NCI-H345 (cell line): ENCODE data around the gene PSTPIP1.
"Not testable (repeated sequence)": the region's sequence is repeated elsewhere in the genome, so short reads cannot be mapped to it uniquely, and the experiment has no call there.

Experiments used
- DNase-seq: peaks from one replicate; lab custom pipeline; 2025; lab: John Stamatoyannopoulos, UW

PSTPIP1 gene

DNA sequence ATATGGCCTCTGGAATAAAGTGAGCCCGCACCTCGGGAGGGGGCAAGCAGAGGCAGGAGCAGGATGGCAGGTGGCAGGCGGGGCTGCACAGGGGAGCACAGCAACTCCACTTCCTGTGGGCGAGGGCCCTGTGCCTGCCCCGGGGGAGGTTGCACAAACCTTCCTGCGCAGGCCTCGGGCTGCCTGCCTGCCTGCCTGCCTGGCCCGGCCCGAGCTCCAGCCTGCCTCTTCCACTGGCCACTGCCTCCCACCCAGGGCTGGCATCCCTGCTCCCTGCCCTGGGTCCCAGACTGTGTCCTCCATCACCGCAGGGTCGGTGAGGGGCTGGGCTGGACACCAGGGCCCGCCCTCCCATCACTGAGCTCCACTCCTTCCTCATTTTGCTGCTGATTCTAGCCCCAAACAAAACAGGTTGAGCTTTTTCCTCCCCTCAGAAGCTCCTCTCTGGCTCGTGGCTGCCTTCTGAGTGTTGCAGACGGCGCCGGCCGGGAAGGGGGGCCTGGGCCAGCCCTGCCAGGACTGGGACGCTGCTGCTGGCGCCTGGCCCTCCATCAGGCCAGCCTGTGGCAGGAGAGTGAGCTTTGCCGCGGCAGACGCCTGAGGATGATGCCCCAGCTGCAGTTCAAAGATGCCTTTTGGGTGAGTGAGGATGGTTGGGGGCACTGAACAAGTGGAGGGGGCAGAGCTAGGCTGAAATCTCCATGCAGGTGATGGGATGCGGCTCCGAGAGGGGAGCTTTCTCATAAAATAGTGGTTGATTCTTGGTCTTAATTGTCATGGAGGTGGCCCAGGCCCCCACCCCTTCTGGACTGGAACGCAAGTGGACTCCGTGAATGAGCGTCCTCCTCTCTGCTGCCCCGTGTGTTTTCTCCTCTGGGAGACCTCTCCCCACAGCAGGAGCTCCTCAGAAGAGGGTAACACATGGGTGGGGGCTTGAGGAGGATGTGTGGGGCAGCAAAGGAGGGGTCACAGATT is at the start of gene PSTPIP1:
Gene PSTPIP1, plus strand, starts transcription at position 156 of the 975 bp plus-strand sequence. Its CDS starts 448 bp downstream, at position 604.
- DNase-seq: no peak

DNA sequence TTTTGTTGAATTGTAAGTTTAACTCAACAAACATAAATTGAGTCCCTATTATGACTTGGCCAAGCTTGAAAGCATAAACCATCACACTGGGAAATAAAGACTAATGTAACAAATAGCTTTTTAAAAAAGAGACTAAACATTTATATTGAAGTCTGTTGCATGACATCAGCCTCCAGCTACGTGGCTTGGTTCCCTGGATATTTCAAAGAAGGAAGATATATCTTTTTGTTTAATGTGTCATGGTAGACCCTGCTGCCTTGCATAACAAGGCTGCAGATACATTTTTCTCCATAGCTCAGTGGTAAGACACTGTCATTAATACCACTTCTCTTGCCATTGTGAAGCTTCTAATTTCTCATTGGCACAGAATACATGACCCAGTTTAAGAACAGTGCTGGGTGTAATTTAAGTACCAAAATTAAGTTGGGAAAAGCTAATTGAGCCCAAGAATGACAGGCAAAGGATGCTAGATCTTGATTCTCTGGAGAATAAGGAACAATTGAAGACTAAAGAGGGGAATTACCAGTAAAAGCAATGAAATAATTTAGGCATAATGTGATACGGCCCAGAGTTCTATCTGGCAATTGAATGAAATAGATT is 49.3 kb upstream of the PSTPIP1 start:
- DNase-seq: no peak

DNA sequence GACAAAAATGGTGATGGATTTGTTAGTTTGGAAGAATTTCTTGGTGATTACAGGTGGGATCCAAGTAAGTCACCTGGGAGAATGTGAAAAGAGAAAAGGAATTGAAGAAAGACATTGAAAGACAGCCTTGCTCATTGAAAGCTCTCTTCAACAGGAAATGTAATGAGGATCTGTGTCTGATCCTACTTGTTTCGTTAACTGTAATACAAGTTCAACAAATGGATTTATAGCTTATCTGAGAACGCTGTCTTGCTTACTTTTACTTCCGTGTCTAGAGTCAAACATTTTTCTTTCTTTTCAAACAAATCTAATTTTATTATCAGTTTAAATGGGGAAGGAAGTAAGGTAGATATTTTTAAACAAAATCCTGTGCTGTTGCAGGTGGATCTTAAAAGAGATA is 47.5 kb upstream of the PSTPIP1 start:
- no peak for DNase-seq

DNA sequence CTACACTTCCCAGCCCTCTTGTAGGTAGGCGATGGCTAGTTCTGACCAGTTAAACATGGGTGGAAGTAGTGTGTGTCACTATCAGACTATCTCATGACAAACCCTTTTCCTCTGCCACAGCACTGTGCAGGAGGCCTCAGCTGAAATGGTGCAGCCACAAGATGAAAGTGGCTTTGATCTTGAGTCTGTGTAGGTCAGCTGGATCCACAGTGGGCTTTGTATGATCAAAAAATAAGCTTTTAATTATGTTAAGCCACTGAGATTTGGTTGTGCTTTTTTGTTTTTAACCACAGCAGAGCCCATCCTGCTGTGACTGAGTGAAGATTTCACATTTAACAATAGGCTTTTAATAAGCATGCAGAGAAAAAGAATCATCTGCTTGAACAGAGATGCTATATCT is 43.7 kb upstream of the PSTPIP1 start:
- no peak for DNase-seq

DNA sequence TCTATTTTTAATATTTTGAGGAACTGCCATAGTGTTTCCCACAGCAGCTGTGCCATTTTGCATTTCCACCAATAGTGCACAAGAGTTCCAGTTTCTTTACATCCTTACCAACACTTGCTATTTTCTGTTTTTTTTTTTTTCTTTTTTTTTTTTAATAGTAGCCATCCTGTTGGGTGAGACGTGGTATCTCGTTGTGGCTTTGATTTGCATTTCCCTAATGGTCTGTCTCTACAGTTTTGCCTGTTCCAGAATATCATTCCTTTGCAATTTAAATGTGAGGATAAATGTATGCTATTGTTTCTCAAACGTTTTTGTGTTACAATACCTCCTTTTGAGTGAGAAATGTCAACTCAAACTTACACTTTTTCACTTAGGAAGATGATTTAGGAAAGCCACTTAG is 41.0 kb upstream of the PSTPIP1 start:
- DNase-seq: no peak

DNA sequence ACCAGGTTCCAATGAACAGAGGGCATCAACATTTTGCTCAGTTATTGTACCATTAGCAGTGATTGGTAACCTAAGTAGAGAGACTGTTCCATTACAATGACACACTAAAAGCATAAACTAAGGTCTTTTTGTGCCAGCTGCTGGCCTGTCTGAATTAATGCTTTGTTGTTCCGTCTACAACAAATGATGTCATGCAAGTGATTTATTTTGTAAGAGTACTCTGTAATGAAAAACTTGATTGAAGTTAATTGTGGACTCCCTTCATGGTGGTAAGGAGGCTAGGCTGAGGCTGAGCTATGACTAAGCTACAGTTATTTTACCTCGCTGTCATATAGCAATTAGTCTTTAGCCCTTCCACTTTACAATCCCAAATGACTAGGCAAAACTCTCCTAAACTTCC is 40.2 kb upstream of the PSTPIP1 start:
- no peak for DNase-seq

DNA sequence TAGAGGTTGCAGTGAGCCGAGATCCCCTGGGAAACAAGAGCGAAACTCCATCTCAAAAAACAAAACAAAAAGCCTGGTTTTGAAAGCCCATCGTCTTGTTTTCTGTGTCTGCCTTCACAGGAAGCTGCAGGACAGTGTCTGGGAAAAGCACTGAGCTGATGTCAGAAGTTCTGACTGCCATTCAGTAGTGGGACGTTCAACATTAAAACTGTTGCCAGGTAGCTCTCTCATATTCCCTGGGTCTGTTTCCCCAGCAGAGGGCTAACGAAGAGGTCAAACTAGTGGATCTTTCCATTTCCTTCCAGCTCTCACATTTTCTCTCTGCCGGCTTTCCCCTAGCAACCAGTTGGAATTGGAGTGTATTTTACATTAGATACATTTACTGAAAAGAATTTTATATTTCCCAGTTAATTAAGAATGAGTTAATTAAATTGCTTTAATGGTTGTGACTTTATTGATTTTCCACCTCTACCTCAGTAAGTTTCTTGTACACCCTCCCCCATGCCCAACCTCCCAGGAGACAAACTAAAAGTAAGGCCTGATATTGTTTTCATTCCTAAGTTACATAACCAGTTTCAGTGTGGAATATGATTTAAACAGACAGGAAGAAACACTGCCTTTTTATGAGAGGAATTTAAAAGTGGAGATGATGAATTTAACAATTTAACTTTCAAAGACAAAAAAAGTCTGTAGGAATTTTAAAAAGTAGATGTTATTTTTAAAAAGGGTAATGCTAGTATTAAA is 33.5 kb upstream of the PSTPIP1 start:
- DNase-seq: no peak

DNA sequence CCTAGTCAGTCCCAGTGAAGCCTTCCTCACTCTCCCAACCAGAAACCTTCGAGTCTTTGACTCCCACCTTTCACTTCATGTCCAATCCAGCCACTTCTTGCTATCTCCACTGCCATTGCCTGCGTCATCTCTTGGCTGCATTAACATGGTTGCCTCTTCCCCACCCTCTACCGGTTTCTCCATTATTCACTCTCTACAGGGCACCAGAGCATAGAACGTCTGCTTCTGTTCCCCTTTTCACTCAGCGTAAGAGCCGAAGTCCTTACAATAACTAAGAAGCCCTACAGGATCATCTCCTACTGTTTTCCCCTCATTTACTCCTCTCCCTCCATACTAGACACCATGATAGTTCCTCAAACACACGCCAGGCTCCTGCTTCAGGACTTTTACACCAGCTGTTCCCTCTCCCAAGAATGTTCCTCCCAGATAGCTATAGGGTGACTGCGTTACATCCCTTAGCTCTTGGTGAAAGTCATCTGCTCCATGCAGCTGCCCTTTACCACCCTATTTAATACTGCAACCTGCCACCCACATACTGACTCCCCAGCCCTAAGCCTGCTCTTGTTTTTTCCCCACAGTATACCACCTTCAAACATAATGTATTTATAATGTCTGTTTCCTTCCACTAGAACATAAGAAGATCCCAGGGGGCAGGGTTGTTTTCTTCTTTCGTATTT is 32.5 kb upstream of the PSTPIP1 start:
- DNase-seq: no peak

DNA sequence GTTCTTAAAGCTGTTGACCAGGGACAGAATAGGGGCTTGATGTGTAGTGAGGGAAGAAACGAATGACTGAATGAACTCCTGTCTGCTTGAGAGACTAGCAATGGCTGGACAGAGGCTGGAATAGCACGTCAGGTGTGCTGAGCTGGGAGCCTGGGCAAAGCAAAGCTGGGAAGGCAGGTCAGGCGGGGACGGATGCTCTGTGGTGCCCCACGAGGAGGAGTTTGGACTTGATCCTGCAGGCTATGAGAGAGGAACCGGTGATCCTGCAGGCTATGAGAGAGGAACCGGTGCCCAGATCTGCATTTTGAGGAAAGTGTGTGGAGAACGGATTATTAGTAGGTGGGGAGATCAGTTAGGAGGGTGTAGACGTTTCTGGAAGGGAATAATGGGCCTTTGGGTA is 31.3 kb upstream of the PSTPIP1 start:
- DNase-seq: no peak

DNA sequence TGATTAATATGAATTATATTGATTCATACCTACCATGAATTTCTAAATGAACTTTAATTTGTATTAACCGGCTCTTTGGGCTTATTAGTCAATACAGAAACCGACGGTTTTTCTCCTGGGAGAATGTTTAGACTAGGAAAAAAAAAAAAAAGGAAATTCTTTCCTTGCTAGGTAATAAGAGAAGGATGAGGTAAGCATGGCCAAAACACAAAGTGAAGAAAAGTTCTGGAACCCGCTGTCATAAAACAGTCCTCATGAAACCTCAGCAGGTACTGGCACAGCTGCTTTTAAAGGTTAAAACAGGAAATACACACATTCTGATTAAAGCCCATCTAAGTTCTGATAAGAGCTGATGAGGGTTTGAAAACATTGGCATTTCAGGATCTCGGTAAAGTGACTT is 30.8 kb upstream of the PSTPIP1 start:
- no peak for DNase-seq

DNA sequence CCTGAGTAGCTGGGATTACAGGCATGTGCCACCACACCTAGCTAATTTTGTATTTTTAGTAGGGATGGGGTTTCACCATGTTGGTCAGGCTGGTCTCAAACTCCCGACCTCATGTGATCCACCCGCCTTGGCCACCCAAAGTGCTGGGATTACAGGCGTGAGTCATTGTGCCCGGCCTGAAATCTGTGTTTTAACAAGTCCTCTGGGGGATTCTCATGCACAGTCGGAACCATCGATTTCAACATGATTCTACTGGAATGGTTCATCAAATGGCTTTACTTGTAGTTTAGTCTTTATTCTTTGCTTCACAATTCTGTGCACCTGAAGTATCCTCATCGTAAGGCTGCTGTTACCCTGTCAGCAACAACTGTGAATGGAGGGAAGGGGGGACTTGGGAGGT is 28.9 kb upstream of the PSTPIP1 start:
- not testable (repeated sequence) for DNase-seq

DNA sequence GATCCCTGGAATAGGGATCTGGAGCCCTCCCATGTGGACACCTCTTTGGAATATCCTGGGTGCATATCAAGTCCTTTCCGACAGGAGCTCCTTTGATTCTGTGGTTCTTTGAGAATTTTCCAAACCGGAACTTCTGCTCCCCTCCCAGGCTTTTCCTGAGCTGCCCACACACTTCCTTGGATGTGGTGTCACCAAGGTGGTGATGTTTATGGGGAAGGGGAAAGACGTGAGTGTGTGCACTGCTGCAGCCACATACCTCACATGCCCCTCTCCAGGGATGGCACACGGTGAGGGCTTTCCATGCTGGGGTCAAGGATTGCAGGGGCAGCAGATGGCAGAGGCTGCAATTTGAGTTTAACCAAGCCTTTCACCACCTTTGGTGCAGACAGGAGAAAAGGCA is 27.9 kb upstream of the PSTPIP1 start:
- DNase-seq: no peak

DNA sequence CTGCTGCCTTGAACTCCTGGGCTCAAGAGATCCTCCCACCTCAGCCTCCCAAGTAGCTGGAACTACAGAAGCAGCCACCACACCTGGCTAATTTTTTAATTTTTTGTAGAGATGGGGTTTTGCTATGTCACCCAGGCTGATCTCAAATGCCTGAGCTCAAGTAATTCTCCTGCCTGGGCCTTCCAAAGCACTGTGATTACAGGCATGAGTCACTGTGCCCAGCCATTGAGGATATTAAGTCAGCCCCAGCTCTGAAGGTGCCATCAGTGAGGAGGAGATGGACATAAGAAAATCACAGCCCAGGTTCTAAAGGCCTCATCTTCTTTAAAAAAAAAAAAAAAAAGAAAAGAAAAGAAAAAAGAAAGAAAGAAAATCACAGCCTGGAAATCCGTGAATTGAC is 26.6 kb upstream of the PSTPIP1 start:
- DNase-seq: no peak

DNA sequence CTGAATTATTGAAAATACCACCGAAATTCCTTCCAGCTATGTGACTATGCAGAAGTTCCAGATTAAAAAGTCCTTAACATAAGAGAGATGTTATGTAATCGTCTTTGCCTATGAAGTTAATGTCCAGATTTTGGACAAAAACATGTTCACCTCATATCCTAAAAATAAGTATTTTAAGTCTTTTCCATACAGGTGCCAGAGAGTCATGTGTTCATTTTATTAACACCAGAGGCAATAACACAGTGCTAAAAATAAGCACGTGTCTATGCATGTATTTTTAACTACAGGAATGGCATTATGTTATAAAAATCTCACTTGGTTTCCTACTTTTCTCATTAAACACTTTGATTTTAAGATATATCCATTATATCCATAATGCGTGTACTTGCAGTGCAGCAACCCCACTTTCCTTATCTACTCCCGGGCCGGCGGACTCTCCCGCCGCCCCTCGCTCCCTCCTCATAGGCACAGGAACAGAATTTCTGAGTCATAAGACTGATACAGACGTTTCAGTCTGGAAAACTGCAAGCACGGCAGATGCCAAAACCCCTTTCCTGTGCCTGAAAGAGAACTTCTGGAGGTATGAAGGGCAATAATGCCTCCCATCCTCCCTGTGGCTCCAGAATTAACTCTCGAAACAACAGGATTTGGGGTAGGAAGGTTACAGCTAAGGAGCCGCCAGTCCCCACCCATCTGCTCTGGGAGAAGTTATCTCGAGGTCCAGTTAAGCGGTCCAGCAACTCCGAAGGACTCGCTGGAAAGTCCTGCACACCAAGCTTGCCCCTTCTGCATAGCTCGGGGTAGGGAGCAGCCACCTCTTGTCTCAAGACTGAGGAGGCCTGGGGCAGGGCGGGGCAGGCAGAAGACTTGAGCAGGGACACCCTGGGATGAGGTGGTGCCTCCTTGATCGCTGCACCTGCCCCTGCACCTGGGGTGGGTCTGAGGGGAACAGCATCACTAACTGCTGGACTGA is 22.3 kb upstream of the PSTPIP1 start:
- no peak for DNase-seq

DNA sequence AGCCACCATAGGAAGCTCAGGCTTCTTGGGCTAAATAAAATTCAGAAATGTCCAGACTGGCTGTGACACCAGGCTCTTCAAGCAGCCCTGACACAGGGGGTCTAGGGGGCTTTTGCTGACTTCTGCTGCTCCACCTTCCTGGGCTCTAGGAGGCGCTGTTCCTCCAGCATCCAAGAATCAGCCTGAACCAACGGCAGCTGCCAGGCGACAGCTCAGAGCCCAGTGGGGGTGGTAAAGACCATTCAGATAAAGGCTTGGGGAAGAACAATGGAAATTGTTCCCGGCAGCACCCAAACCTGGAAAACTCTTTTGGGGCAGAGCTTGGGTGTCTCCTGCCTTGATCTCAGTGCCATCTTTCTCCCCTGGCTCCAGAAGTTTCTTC is 21.6 kb upstream of the PSTPIP1 start:
- DNase-seq: no peak

DNA sequence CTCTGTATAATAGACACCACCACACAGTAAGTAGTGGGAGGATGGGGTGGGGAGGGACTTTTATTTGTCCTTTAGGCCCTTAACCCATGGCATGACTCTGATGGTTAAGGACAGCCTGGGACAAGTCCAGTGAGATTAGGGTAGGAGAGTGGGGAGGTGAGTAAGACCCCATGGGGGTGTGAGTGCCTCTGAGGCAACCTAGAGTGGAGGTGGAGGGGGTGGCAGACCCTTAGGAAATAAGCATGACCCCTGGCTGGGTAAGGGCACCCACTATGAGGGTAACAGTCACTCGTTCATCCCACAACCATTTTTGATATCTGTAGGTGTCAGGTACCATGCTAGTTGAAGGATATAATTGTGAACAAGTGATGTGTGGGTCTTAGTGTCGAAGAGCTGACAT is 21.0 kb upstream of the PSTPIP1 start:
- DNase-seq: no peak

DNA sequence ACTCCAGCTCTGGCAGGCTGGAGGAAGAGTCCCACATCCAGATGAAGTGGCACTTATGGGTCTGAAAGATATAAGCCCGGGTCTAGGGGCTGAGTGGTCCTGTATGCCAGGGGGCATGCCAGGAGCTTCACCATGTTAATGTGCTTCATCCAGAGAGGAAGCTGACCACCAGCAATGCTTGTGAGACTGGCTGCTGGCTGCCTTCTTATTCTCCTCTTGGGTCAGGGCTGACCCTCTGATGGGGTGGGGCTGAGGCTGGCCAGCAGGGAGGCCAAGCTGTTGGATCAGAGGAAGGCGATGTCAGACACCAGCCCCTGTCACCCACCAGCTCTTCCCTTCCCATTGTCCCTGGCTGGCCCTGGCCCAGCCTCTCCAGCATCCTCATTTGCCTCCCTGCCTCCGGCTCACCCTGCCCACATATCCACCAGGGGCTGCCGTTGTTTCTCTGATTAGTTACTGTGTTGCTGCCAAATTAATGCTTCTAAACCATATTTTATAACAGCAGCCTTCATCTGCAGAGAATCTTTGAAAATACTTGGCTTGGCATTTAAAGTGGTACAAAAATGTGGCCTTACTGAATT is 20.4 kb upstream of the PSTPIP1 start:
- no peak for DNase-seq

DNA sequence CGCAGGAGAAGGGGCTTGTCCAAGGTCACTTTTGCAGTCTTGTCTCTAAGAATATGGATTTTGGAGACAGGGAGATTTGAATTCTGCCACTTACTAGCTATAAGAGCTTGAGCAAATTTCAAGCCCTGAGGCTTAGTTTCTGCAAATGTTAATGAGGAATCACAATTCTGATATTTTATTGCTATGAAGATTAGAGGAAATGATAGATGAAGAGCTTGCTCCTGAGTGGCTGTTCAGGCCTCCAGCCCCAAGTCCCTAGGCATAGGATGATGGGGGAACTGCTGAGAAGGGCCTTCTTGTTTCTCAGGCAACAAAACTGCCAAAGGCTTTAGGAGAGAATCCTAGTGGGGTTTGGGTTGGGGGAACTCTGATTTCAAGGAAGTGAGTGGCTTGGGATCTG is 18.8 kb upstream of the PSTPIP1 start:
- DNase-seq: no peak

DNA sequence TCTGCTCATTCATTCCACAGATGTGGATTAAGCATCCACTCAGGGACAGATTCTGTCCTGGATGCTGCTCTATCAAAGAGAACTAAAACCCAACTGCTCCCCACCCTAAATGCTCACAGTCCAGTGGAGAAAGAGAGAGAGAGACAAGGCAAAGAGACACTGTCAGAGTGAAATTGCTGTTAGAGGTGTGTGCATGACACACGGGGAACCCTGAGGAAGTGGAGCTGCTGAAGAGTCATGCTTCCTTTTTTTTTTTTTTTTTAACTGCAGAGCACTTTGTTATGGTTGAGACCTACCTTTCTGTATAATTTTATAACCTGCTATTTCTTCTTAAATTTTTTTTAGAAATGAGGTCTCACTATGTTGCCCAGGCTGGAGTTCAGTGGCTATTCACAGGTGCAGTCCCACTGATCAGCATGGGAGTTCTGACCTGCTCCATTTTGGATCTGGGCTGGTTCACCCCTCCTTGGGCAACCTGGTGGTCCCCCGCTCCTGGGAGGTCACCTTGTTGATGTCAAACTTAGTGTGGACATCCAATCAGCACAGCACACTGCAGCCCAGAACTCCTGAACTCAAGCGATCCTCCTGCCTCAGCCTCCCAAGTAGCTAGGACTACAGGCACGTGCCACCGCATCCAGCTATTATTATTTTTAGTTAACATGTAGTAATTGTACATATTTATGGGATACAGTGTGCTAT is 18.2 kb upstream of the PSTPIP1 start:
- no peak for DNase-seq
